Measurements from ENCODE around the gene DOCK3. TPM values are rescaled to one million over a fixed set of nuclear protein-coding genes. Genes with fewer than 3 reads are reported as not detected.

DOCK3 gene
- total RNA-seq, 2 donors from 2014 or later = 7.7 to 8.5 TPM

GRCh38 chr3:50639055-50639494 is 35.7 kb upstream of the DOCK3 start:
- Mint-ChIP-seq H3K27me3 (ENCODE audit: insufficient read depth) (no peaks in the 10 kb centered on the region), H3K4me1 (peaks cover 8% of the 10 kb centered on the region), H3K36me3 (ENCODE audit: low read depth) (peaks cover 8% of the 10 kb centered on the region), H3K4me3 (no peak overlapping the region), H3K9me3 (no peaks in the 10 kb centered on the region), H3K27ac (no peak overlapping the region)
- H3K27me3 ChIP-seq (ENCODE audit: control insufficient read depth, insufficient read depth, low read length, poor library complexity, severe bottlenecking) = no peaks in the 10 kb centered on the region
- H3K27ac ChIP-seq (ENCODE audit: low read depth, low read length) = no peak overlapping the region
- no peak overlapping the region for H3K9ac ChIP-seq (ENCODE audit: extremely low read depth, low read length, poor library complexity, severe bottlenecking)
- no peak for TF ChIP-seq CTCF (conservative IDR thresholded peaks at IDR 0.05)
- peaks cover under 1% of the 10 kb centered on the region for H3K36me3 ChIP-seq (ENCODE audit: control insufficient read depth, insufficient read depth, low read length)
- no peak overlapping the region for H3K4me3 ChIP-seq (ENCODE audit: low read length)
- no peaks in the 10 kb centered on the region for H3K4me1 ChIP-seq (ENCODE audit: control insufficient read depth, insufficient read depth, low read length)
- DNase-seq = no peak
- H3K9me3 ChIP-seq (ENCODE audit: control insufficient read depth, low read length) = no peaks in the 10 kb centered on the region
- WGBS, 2 experiments (ENCODE audit: insufficient coverage in 1 of 2, insufficient read length in 1 of 2) = 87 to 90% methylated on average over 2 to 6 of the region's 6 CpGs

- Histone ChIP-seq H3K36me3 (ENCODE audit: control insufficient read depth, insufficient read depth, low read length) (peaks cover 19% of the 10 kb centered on the region), H3K4me3 (ENCODE audit: low read length) (no peak overlapping the region), H3K27me3 (ENCODE audit: control insufficient read depth, insufficient read depth, low read length, poor library complexity, severe bottlenecking) (no peaks in the 10 kb centered on the region), H3K9me3 (ENCODE audit: control insufficient read depth, low read length) (no peaks in the 10 kb centered on the region), H3K4me1 (ENCODE audit: control insufficient read depth, insufficient read depth, low read length) (no peaks in the 10 kb centered on the region), H3K9ac (ENCODE audit: extremely low read depth, low read length, poor library complexity, severe bottlenecking) (no peak overlapping the region), H3K27ac (ENCODE audit: low read depth, low read length) (no peak overlapping the region)
- H3K9me3 Mint-ChIP-seq = no peaks in the 10 kb centered on the region
- H3K4me3 Mint-ChIP-seq = no peak overlapping the region
- TF ChIP-seq CTCF (conservative IDR thresholded peaks at IDR 0.05) = no peak
- peaks cover 14% of the 10 kb centered on the region for H3K36me3 Mint-ChIP-seq (ENCODE audit: low read depth)
- peaks cover 21% of the 10 kb centered on the region for H3K4me1 Mint-ChIP-seq
- no peaks in the 10 kb centered on the region for H3K27me3 Mint-ChIP-seq (ENCODE audit: insufficient read depth)
- WGBS, 2 experiments (ENCODE audit: insufficient coverage in 1 of 2, insufficient read length in 1 of 2) = 78 to 92% methylated on average over 1 of the region's 1 CpG
- no peak overlapping the region for H3K27ac Mint-ChIP-seq
- no peak for DNase-seq
These were observed 32.3 kb upstream of the DOCK3 start for GRCh38 chr3:50642382-50642781.

- no peak for DNase-seq
- H3K9me3 Mint-ChIP-seq = no peaks in the 10 kb centered on the region
- Histone ChIP-seq H3K4me3 (ENCODE audit: low read length) (no peak overlapping the region), H3K36me3 (ENCODE audit: control insufficient read depth, insufficient read depth, low read length) (peaks cover 19% of the 10 kb centered on the region), H3K27ac (ENCODE audit: low read depth, low read length) (no peak overlapping the region), H3K9me3 (ENCODE audit: control insufficient read depth, low read length) (no peaks in the 10 kb centered on the region), H3K4me1 (ENCODE audit: control insufficient read depth, insufficient read depth, low read length) (no peaks in the 10 kb centered on the region), H3K9ac (ENCODE audit: extremely low read depth, low read length, poor library complexity, severe bottlenecking) (no peak overlapping the region), H3K27me3 (ENCODE audit: control insufficient read depth, insufficient read depth, low read length, poor library complexity, severe bottlenecking) (no peaks in the 10 kb centered on the region)
- H3K36me3 Mint-ChIP-seq (ENCODE audit: low read depth) = peaks cover 14% of the 10 kb centered on the region
- 93 to 100% methylated on average over 4 to 7 of the region's 7 CpGs for WGBS, 2 experiments (ENCODE audit: insufficient coverage in 1 of 2, insufficient read length in 1 of 2)
- no peak overlapping the region for H3K4me3 Mint-ChIP-seq
- H3K4me1 Mint-ChIP-seq = peaks cover 21% of the 10 kb centered on the region
- TF ChIP-seq CTCF (conservative IDR thresholded peaks at IDR 0.05) = no peak
- no peak overlapping the region for H3K27ac Mint-ChIP-seq
- H3K27me3 Mint-ChIP-seq (ENCODE audit: insufficient read depth) = no peaks in the 10 kb centered on the region
These were observed 30.2 kb upstream of the DOCK3 start for GRCh38 chr3:50644561-50644960.
